DMS79 (cell line): ENCODE measurements around the gene PRKX.
"Not testable (repeated sequence)": the region's sequence is repeated elsewhere in the genome, so short reads cannot be mapped to it uniquely, and the experiment has no call there.

ENCODE experiments used
- DNase-seq: peaks from one replicate; lab custom pipeline; 2025; lab: John Stamatoyannopoulos, UW

Gene PRKX

DNA sequence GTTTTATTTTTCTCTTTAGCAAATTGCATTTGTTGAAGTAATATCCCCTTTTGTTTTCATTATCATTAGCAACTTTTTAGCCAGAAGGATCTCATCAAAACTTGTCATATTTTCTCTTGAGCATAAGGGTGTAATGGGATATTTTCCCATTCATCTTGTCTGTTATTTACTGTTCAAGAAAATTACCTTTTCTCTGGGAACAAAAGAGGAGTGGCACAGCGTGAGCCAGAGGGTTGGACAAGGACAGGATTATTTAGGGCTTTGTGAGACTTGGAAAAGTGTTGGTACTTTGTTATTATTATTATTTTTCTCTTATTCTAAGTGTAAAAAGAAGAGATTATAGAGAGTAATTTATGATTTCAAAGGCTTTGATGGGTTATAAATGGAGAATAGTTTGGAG lies 135.9 kb downstream of the PRKX start:
- DNase-seq = no peak

DNA sequence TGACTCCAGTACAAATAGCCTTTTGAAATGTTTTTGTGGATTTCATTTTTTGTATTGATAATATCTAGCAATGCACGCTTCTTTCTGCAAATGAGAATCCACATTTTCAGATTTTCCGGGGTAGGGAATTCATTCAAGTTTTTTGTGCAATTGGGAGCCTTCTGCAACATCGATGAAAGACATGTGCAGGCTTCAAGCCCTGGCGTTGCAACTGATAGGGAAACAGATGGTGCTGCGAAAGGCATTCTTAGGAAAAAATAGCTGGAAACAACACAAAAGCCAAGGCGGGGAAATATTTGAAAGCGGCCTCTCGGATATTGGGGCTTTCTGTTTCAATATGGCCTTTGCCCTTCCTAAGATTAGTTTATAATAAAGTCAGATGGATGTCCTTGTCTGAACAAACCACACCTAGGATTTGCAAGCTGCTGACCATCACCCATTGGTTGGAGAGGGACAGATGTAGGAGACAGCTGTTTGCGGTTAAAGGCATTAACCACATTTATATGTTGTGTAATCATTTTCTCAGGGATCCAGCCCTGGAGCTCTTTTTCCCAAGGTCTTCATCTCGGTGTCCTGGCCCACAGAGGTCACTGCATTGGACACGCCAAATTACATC lies 136.5 kb downstream of the PRKX start:
- DNase-seq = no peak

- no peak for DNase-seq
Measured at GRCh38 chrX:3567686-3568085, 145.8 kb downstream of the PRKX start.

GRCh38 chrX:3563451-3563850 lies 150.0 kb downstream of the PRKX start:
- DNase-seq = no peak

- DNase-seq = not testable (repeated sequence)
Measured at GRCh38 chrX:3560010-3560409, 153.4 kb downstream of the PRKX start.
